HEK293 (cell line): ENCODE measurements around the gene ADAM33.

Experiments
- CTCF ChIA-PET: fragments of 350-600 bp; formaldehyde crosslinking; extraction: SDS; loops from one replicate; lab custom pipeline; 2021; ENCODE audit warnings: antibody characterized with exemption; lab: Yijun Ruan, JAX
- POLR2A ChIA-PET: fragments of 300-600 bp; formaldehyde crosslinking; extraction: SDS; loops from one replicate; lab custom pipeline; 2020; ENCODE audit warnings: antibody characterized with exemption, inconsistent platforms; lab: Yijun Ruan, JAX
- H3K27ac ChIP-seq: fragments of 200-500 bp; sonication (Bioruptor generic); 2 replicates; pipeline ENCODE4 v1.5.1; 2014; ENCODE audit warnings: low read depth, low read length, control low read depth, inconsistent platforms; ENCODE audit errors: extremely low read depth
- H3K36me3 ChIP-seq, 2 experiments: fragments of 200-500 bp in 1 of 2; sonication (Bioruptor generic) in 1 of 2; 1 replicate in 1 of 2; 2 replicates in 1 of 2; pipeline ENCODE4 v1.5.1; 2014 to 2017; ENCODE audit warnings: inconsistent platforms in 2 of 2, low read length in 2 of 2; ENCODE audit not compliant: control insufficient read depth in 2 of 2, insufficient read depth in 1 of 2
- H3K4me1 ChIP-seq: fragments of 200-500 bp; sonication (Bioruptor generic); 2 replicates; pipeline ENCODE4 v1.5.1; 2014; ENCODE audit warnings: mild to moderate bottlenecking, low read length, inconsistent platforms; ENCODE audit not compliant: control insufficient read depth, insufficient read depth
- H3K4me3 ChIP-seq: 2 replicates; pipeline ENCODE4 v1.5.1; 2011; ENCODE audit warnings: low read depth, mild to moderate bottlenecking, control low read depth, low read length, moderate library complexity
- H3K9me3 ChIP-seq: fragments of 200-500 bp; sonication (Bioruptor generic); 2 replicates; pipeline ENCODE4 v1.5.1; 2014; ENCODE audit warnings: low read depth, low read length, inconsistent platforms; ENCODE audit not compliant: control insufficient read depth, insufficient read depth
- EGR2 ChIP-seq: fragments of 450-650 bp; formaldehyde crosslinking; IDR thresholded peaks from 2 replicates; pipeline ENCODE4 v1.5.1; 2016; ENCODE audit warnings: low read depth, missing biosample characterization, missing genetic modification characterization
- HOXA7 ChIP-seq: sonication (generic); formaldehyde crosslinking; IDR thresholded peaks from 2 replicates; pipeline ENCODE4 v1.8.1; 2022; ENCODE audit warnings: missing genetic modification reagents, borderline replicate concordance
- HOXD13 ChIP-seq: sonication (generic); formaldehyde crosslinking; IDR thresholded peaks from 2 replicates; pipeline ENCODE4 v1.8.0; 2022; ENCODE audit warnings: missing genetic modification reagents, borderline replicate concordance
- KLF1 ChIP-seq: fragments of 450-650 bp; formaldehyde crosslinking; IDR thresholded peaks from 2 replicates; pipeline ENCODE4 v1.5.1; 2016; ENCODE audit warnings: missing biosample characterization, missing genetic modification characterization
- KLF9 ChIP-seq: fragments of 450-650 bp; formaldehyde crosslinking; IDR thresholded peaks from 2 replicates; pipeline ENCODE4 v1.5.1; 2016; ENCODE audit warnings: missing biosample characterization, missing genetic modification characterization, low read depth
- OSR2 ChIP-seq: fragments of 450-650 bp; formaldehyde crosslinking; IDR thresholded peaks from 2 replicates; pipeline ENCODE4 v1.5.1; 2016; ENCODE audit warnings: missing biosample characterization, missing genetic modification characterization
- OVOL3 ChIP-seq: fragments of 450-650 bp; formaldehyde crosslinking; IDR thresholded peaks from 2 replicates; pipeline ENCODE4 v1.5.1; 2016; ENCODE audit warnings: missing biosample characterization, missing genetic modification characterization
- PRDM6 ChIP-seq: fragments of 450-650 bp; formaldehyde crosslinking; IDR thresholded peaks from 2 replicates; pipeline ENCODE4 v1.5.1; 2017; ENCODE audit warnings: missing biosample characterization, missing genetic modification characterization
- SP7 ChIP-seq: fragments of 450-650 bp; formaldehyde crosslinking; IDR thresholded peaks from 2 replicates; pipeline ENCODE4 v1.5.1; 2016; ENCODE audit warnings: missing biosample characterization, missing genetic modification characterization
- YY1 ChIP-seq: fragments of 450-650 bp; formaldehyde crosslinking; IDR thresholded peaks from 2 replicates; pipeline ENCODE4 v1.5.1; 2018; ENCODE audit warnings: missing biosample characterization, missing genetic modification characterization
- ZBTB1 ChIP-seq: fragments of 450-650 bp; formaldehyde crosslinking; IDR thresholded peaks from 2 replicates; pipeline ENCODE4 v1.5.1; 2016; ENCODE audit warnings: missing biosample characterization, missing genetic modification characterization
- ZBTB21 ChIP-seq: fragments of 450-650 bp; formaldehyde crosslinking; IDR thresholded peaks from 2 replicates; pipeline ENCODE4 v1.5.1; 2017; ENCODE audit warnings: missing biosample characterization, missing genetic modification characterization
- ZBTB44 ChIP-seq: fragments of 450-650 bp; IDR thresholded peaks from 2 replicates; pipeline ENCODE4 v1.5.1; 2018; ENCODE audit warnings: missing biosample characterization, mild to moderate bottlenecking, missing genetic modification characterization
- ZFP41 ChIP-seq: fragments of 450-650 bp; formaldehyde crosslinking; IDR thresholded peaks from 2 replicates; pipeline ENCODE4 v1.5.1; 2016; ENCODE audit warnings: missing biosample characterization, missing genetic modification characterization, borderline replicate concordance
- ZFP69B ChIP-seq: fragments of 450-650 bp; formaldehyde crosslinking; IDR thresholded peaks from 2 replicates; pipeline ENCODE4 v1.5.1; 2016; ENCODE audit warnings: missing biosample characterization, missing genetic modification characterization
- ZIC2 ChIP-seq: fragments of 450-650 bp; formaldehyde crosslinking; IDR thresholded peaks from 2 replicates; pipeline ENCODE4 v1.5.1; 2016; ENCODE audit warnings: missing biosample characterization, missing genetic modification characterization
- ZNF138 ChIP-seq: fragments of 450-650 bp; formaldehyde crosslinking; IDR thresholded peaks from 2 replicates; pipeline ENCODE4 v1.5.1; 2016; ENCODE audit warnings: missing biosample characterization, missing genetic modification characterization, borderline replicate concordance
- ZNF19 ChIP-seq: fragments of 450-650 bp; formaldehyde crosslinking; IDR thresholded peaks from 2 replicates; pipeline ENCODE4; 2016; ENCODE audit warnings: missing biosample characterization, missing genetic modification characterization, low read depth
- ZNF211 ChIP-seq: fragments of 450-650 bp; formaldehyde crosslinking; IDR thresholded peaks from 2 replicates; pipeline ENCODE4 v1.5.1; 2016; ENCODE audit warnings: low read depth, missing biosample characterization, missing genetic modification characterization
- ZNF214 ChIP-seq: fragments of 450-650 bp; formaldehyde crosslinking; IDR thresholded peaks from 2 replicates; pipeline ENCODE4 v1.5.1; 2017; ENCODE audit warnings: missing biosample characterization, mild to moderate bottlenecking, missing genetic modification characterization, borderline replicate concordance
- ZNF24 ChIP-seq: fragments of 450-650 bp; formaldehyde crosslinking; IDR thresholded peaks from 2 replicates; pipeline ENCODE4 v1.5.1; 2016; ENCODE audit warnings: missing biosample characterization, missing genetic modification characterization
- ZNF266 ChIP-seq: fragments of 450-650 bp; formaldehyde crosslinking; IDR thresholded peaks from 2 replicates; pipeline ENCODE4 v1.5.1; 2016; ENCODE audit warnings: missing biosample characterization, missing genetic modification characterization, low read depth
- ZNF302 ChIP-seq: fragments of 450-650 bp; formaldehyde crosslinking; IDR thresholded peaks from 2 replicates; pipeline ENCODE4 v1.5.1; 2016; ENCODE audit warnings: missing biosample characterization, missing genetic modification characterization, low read depth
- ZNF341 ChIP-seq: fragments of 450-650 bp; formaldehyde crosslinking; IDR thresholded peaks from 2 replicates; pipeline ENCODE4; 2016; ENCODE audit warnings: low read depth, missing biosample characterization, missing genetic modification characterization
- ZNF366 ChIP-seq: fragments of 450-650 bp; formaldehyde crosslinking; conservative IDR thresholded peaks from 2 replicates; pipeline ENCODE4 v1.5.1; 2016; ENCODE audit warnings: missing biosample characterization, missing genetic modification characterization
- ZNF398 ChIP-seq: fragments of 450-650 bp; formaldehyde crosslinking; IDR thresholded peaks from 2 replicates; pipeline ENCODE4 v1.5.1; 2017; ENCODE audit warnings: missing biosample characterization, missing genetic modification characterization
- ZNF423 ChIP-seq: fragments of 450-650 bp; formaldehyde crosslinking; IDR thresholded peaks from 2 replicates; pipeline ENCODE4 v1.5.1; 2016; ENCODE audit warnings: missing biosample characterization, missing genetic modification characterization
- ZNF510 ChIP-seq: fragments of 450-650 bp; formaldehyde crosslinking; IDR thresholded peaks from 2 replicates; pipeline ENCODE4 v1.5.1; 2018; ENCODE audit warnings: mild to moderate bottlenecking, missing genetic modification characterization, missing biosample characterization; ENCODE audit not compliant: insufficient replicate concordance
- ZNF629 ChIP-seq: fragments of 450-650 bp; formaldehyde crosslinking; IDR thresholded peaks from 2 replicates; pipeline ENCODE4 v1.5.1; 2017; ENCODE audit warnings: missing biosample characterization, missing genetic modification characterization
- ZNF654 ChIP-seq: fragments of 450-650 bp; formaldehyde crosslinking; IDR thresholded peaks from 2 replicates; pipeline ENCODE4 v1.5.1; 2016; ENCODE audit warnings: low read depth, missing biosample characterization, missing genetic modification characterization
- ZNF660 ChIP-seq: fragments of 450-650 bp; IDR thresholded peaks from 2 replicates; pipeline ENCODE4 v1.5.1; 2018; ENCODE audit warnings: missing biosample characterization, mild to moderate bottlenecking, missing genetic modification characterization
- ZNF747 ChIP-seq: fragments of 450-650 bp; formaldehyde crosslinking; IDR thresholded peaks from 2 replicates; pipeline ENCODE4 v1.5.1; 2016; ENCODE audit warnings: missing biosample characterization, missing genetic modification characterization
- ZNF768 ChIP-seq: fragments of 450-650 bp; formaldehyde crosslinking; IDR thresholded peaks from 2 replicates; pipeline ENCODE4 v1.5.1; 2018; ENCODE audit warnings: missing biosample characterization, mild to moderate bottlenecking, missing genetic modification characterization
- ZSCAN4 ChIP-seq: fragments of 450-650 bp; formaldehyde crosslinking; IDR thresholded peaks from 2 replicates; pipeline ENCODE4 v1.5.1; 2017; ENCODE audit warnings: missing biosample characterization, missing genetic modification characterization

ADAM33 gene

GRCh38 chr20:3686867-3687321 is 5.1 kb upstream of the ADAM33 start:
- CTCF ChIA-PET: interaction anchor here (0.6 to 5.1 kb wide), 4 partner anchors 10 to 72 kb away, joined by 3 to 34 read pairs (median 14); no protein-coding TSS in a partner anchor
- POLR2A ChIA-PET: interaction anchor here (0.5 kb wide), 1 partner anchor 119 kb away, joined by 3 read pairs; no protein-coding TSS in a partner anchor
- TF ChIP-seq ZBTB21 (tag by site-specific recombination) (no peak), ZNF660 (tag by site-specific recombination) (no peak), ZNF341 (tag by site-specific recombination) (no peak), PRDM6 (tag by site-specific recombination) (peak; percentile 54; the same call in 1 of the 2 replicates), OVOL3 (no peak), ZNF138 (tag by site-specific recombination) (no peak), ZBTB1 (tag by site-specific recombination) (no peak), ZNF654 (peak; percentile 7; the same call in 1 of the 2 replicates), SP7 (tag by site-specific recombination) (0 out of 2 replicates have a peak, but pooled peaks have one; percentile 23), KLF1 (peak; percentile 21; the same call in 1 of the 2 replicates), ZNF211 (no peak), ZNF214 (tag by site-specific recombination) (no peak), ZSCAN4 (tag by site-specific recombination) (no peak), HOXD13 (CRISPR knock-in tag) (no peak), ZFP41 (tag by site-specific recombination) (no peak), ZNF266 (no peak), ZIC2 (peak; percentile 70), ZNF19 (no peak), ZNF24 (0 out of 2 replicates have a peak, but pooled peaks have one; percentile 30), OSR2 (tag by site-specific recombination) (no peak), KLF9 (tag by site-specific recombination) (0 out of 2 replicates have a peak, but pooled peaks have one; percentile 6), ZNF629 (tag by site-specific recombination) (peak; percentile 66), ZNF510 (no peak), HOXA7 (CRISPR knock-in tag) (no peak), ZBTB44 (no peak), ZNF302 (tag by site-specific recombination) (no peak), ZNF423 (tag by site-specific recombination) (no peak), ZNF747 (no peak), YY1 (tag by site-specific recombination) (no peak), EGR2 (tag by site-specific recombination) (no peak), ZNF398 (peak; percentile 15; the same call in 1 of the 2 replicates), ZFP69B (no peak), ZNF768 (tag by site-specific recombination) (no peak), ZNF366 (tag by site-specific recombination) (no peak)

More at GRCh38 chr20:3686867-3687321, 5.1 kb upstream of the ADAM33 start:
- Histone ChIP-seq H3K36me3 (no peaks in the 10 kb centered on the region), H3K9me3 (no peaks in the 10 kb centered on the region), H3K4me1 (no peaks in the 10 kb centered on the region; the same call in 1 of the 2 replicates), H3K27ac (no peak overlapping the region), H3K4me3 (no peak overlapping the region)
